K562 (cell line): Measurements from ENCODE around the gene DGCR6L. TPM values are rescaled to one million over a fixed set of nuclear protein-coding genes. Genes with fewer than 3 reads are reported as not detected.

Experiments
- CBFA2T3 ChIP-seq: fragments of 450-650 bp; IDR thresholded peaks from 2 replicates; pipeline ENCODE4 v1.6.1; 2017
- CSDE1 ChIP-seq, 2 experiments: fragments of 450-650 bp; IDR thresholded peaks; 2 replicates each; pipeline ENCODE4 v1.6.1; 2016; ENCODE audit warnings: mild to moderate bottlenecking in 1 of 2
- ERF ChIP-seq: fragments of 450-650 bp; formaldehyde crosslinking; IDR thresholded peaks from 2 replicates; pipeline ENCODE4 v1.4.0; 2020; ENCODE audit warnings: mild to moderate bottlenecking, mixed read lengths
- LARP7 ChIP-seq: fragments of 450-650 bp; IDR thresholded peaks from 2 replicates; pipeline ENCODE4 v1.6.1; 2016
- MTF1 ChIP-seq: fragments of 250-450 bp; sonication (Bioruptor Pico); IDR thresholded peaks from 2 replicates; pipeline ENCODE4 v1.9.0; 2021; ENCODE audit warnings: moderate library complexity, mild to moderate bottlenecking, inconsistent platforms, borderline replicate concordance
- PTTG1 ChIP-seq: fragments of 450-650 bp; IDR thresholded peaks from 2 replicates; pipeline ENCODE4 v1.6.1; 2016; ENCODE audit warnings: low read depth, mild to moderate bottlenecking, missing genetic modification characterization, missing compliant biosample characterization
- PYGO2 ChIP-seq: fragments of 450-650 bp; IDR thresholded peaks from 2 replicates; pipeline ENCODE4 v1.6.1; 2016; ENCODE audit warnings: mild to moderate bottlenecking, missing genetic modification characterization, moderate library complexity, missing compliant biosample characterization
- SRSF1 ChIP-seq: fragments of 200-400 bp; formaldehyde crosslinking; IDR thresholded peaks from 2 replicates; pipeline ENCODE4 v1.6.1; 2017; ENCODE audit warnings: mild to moderate bottlenecking, low read depth, low read length, moderate library complexity
- TAF1 ChIP-seq: IDR thresholded peaks from 2 replicates; pipeline ENCODE4 v1.6.1; 2011; ENCODE audit warnings: mild to moderate bottlenecking, low read length, moderate library complexity; ENCODE audit not compliant: insufficient read depth, control insufficient read depth, severe bottlenecking; ENCODE audit errors: extremely low read depth
- U2AF2 ChIP-seq: fragments of 200-400 bp; formaldehyde crosslinking; optimal IDR thresholded peaks from 2 replicates; pipeline ENCODE3; 2017; ENCODE audit warnings: low read depth, mild to moderate bottlenecking, low read length
- ZEB2 ChIP-seq: fragments of 450-650 bp; IDR thresholded peaks from 2 replicates; pipeline ENCODE4 v1.6.1; 2016
- ZNF253 ChIP-seq: fragments of 250-450 bp; sonication (Bioruptor Pico); conservative IDR thresholded peaks from 2 replicates; pipeline ENCODE4 v1.6.1; 2021; ENCODE audit warnings: mild to moderate bottlenecking
- ZNF507 ChIP-seq: conservative IDR thresholded peaks from 2 replicates; pipeline ENCODE4 v1.6.1; 2017; ENCODE audit warnings: missing genetic modification characterization, missing compliant biosample characterization
- ZNF586 ChIP-seq: fragments of 450-650 bp; formaldehyde crosslinking; conservative IDR thresholded peaks from 2 replicates; pipeline ENCODE4 v1.4.0; 2020; ENCODE audit warnings: mild to moderate bottlenecking, moderate library complexity
- polyA plus RNA-seq, 8 experiments: library from polyadenylated mRNA; depleted of rRNA in 4 of 8; stranded (reverse) in 5 of 8; unstranded in 3 of 8; fragments of >200 nt; fragmentation: Nextera tagmentation in 2 of 8; fragmentation: Illumina TruSeq in 1 of 8; extraction: Ambion mirVana in 2 of 8; extraction: Trizol in 1 of 8; gene quantifications; 2 replicates each; pipeline versions ENCODE4 v1.2.1 to v1.2.3, GENCODE V29; 2011 to 2014; ENCODE audit warnings: inconsistent platforms in 1 of 8, missing spikeins in 1 of 8
- total RNA-seq, 7 experiments: library from RNA; depleted of rRNA in 6 of 7; stranded (reverse); fragments of >200 nt in 6 of 7; fragmentation: Illumina TruSeq in 2 of 7; extraction: Trizol in 2 of 7; gene quantifications; 2 replicates each; pipeline versions ENCODE4 v1.2.1 to v1.2.3, GENCODE V29; 2011 to 2021; ENCODE audit warnings: low replicate concordance in 1 of 7
- TF ChIP-seq, protein P1 (sequence below): fragments of 450-650 bp; IDR thresholded peaks from 2 replicates; pipeline ENCODE4 v1.6.1; 2016; ENCODE audit warnings: mild to moderate bottlenecking, moderate library complexity
- TF ChIP-seq, protein P2 (sequence below): fragments of 250-450 bp; sonication (Bioruptor Pico); IDR thresholded peaks from 2 replicates; pipeline ENCODE4 v1.8.0; 2021; ENCODE audit warnings: mild to moderate bottlenecking, moderate library complexity

Gene DGCR6L
- total and polyA plus RNA-seq, 9 of the 15 experiments (the other 6 are each of a cell fraction or from before 2014, with no cell fraction given), result 3.6 to 151 (median 51.0) TPM

DNA sequence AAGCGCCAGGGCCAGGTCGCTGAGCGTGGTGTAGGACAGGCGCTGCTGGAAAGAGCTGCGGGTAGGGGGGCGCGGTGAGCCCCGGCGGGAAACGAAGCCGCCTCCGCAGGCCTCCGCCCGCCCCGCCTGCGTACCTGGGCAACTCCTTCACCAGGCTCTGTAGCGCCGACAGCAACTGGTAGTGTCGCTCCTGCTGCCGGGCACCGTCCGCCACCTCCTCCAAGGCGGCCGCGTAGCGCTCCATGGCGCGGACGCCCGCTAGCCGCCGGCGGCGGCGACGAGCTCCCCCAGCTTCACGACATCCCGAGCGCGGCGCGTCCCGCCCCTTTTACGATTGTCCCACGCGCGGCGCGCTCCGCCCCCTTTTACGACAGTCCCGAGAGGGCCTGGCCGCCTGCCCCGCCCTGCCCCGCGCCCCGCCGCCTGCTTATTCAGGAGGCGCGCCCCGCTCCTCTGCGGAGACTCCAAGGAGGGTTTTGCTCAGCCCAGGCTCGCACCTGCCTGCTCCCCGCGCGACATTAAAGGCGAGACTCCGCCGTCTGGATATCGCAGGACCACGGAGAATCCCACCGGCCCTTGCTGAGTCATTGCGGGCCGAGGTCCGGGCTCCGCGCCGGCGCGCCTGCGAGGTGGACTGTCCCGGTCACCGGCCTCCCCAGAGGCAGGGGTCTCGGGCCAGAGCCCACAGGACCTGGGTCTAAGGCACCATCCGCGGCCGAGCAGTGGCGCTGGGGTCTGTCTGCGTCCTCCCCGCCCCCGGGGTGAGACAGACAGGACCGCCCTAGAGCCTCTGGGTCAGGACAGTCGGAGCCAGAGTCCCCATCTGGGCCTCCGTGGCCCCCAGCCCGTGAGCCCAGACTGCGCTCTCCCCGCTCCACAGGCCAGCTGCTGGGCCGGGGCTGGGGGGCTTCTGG lies at the start of gene DGCR6L (continued):
- TF ChIP-seq ZEB2 (peak; percentile 71), CBFA2T3 (peak; percentile 42), PTTG1 (tag) (no peak), CSDE1 (IDR thresholded peaks at IDR 0.05) (no peak), PYGO2 (no peak), MTF1 (CRISPR knock-in tag) (no peak), ZNF507 (tag) (no peak), ZNF253 (CRISPR knock-in tag) (no peak), U2AF2 (no peak), TAF1 (peak; percentile 85), ZNF586 (peak; percentile 72; the same call in 1 of the 2 replicates), LARP7 (no peak; the same call in 1 of the 2 replicates), ERF (CRISPR knock-in tag) (peak; percentile 91), SRSF1 (no peak)
- TF ChIP-seq, protein P1, sequence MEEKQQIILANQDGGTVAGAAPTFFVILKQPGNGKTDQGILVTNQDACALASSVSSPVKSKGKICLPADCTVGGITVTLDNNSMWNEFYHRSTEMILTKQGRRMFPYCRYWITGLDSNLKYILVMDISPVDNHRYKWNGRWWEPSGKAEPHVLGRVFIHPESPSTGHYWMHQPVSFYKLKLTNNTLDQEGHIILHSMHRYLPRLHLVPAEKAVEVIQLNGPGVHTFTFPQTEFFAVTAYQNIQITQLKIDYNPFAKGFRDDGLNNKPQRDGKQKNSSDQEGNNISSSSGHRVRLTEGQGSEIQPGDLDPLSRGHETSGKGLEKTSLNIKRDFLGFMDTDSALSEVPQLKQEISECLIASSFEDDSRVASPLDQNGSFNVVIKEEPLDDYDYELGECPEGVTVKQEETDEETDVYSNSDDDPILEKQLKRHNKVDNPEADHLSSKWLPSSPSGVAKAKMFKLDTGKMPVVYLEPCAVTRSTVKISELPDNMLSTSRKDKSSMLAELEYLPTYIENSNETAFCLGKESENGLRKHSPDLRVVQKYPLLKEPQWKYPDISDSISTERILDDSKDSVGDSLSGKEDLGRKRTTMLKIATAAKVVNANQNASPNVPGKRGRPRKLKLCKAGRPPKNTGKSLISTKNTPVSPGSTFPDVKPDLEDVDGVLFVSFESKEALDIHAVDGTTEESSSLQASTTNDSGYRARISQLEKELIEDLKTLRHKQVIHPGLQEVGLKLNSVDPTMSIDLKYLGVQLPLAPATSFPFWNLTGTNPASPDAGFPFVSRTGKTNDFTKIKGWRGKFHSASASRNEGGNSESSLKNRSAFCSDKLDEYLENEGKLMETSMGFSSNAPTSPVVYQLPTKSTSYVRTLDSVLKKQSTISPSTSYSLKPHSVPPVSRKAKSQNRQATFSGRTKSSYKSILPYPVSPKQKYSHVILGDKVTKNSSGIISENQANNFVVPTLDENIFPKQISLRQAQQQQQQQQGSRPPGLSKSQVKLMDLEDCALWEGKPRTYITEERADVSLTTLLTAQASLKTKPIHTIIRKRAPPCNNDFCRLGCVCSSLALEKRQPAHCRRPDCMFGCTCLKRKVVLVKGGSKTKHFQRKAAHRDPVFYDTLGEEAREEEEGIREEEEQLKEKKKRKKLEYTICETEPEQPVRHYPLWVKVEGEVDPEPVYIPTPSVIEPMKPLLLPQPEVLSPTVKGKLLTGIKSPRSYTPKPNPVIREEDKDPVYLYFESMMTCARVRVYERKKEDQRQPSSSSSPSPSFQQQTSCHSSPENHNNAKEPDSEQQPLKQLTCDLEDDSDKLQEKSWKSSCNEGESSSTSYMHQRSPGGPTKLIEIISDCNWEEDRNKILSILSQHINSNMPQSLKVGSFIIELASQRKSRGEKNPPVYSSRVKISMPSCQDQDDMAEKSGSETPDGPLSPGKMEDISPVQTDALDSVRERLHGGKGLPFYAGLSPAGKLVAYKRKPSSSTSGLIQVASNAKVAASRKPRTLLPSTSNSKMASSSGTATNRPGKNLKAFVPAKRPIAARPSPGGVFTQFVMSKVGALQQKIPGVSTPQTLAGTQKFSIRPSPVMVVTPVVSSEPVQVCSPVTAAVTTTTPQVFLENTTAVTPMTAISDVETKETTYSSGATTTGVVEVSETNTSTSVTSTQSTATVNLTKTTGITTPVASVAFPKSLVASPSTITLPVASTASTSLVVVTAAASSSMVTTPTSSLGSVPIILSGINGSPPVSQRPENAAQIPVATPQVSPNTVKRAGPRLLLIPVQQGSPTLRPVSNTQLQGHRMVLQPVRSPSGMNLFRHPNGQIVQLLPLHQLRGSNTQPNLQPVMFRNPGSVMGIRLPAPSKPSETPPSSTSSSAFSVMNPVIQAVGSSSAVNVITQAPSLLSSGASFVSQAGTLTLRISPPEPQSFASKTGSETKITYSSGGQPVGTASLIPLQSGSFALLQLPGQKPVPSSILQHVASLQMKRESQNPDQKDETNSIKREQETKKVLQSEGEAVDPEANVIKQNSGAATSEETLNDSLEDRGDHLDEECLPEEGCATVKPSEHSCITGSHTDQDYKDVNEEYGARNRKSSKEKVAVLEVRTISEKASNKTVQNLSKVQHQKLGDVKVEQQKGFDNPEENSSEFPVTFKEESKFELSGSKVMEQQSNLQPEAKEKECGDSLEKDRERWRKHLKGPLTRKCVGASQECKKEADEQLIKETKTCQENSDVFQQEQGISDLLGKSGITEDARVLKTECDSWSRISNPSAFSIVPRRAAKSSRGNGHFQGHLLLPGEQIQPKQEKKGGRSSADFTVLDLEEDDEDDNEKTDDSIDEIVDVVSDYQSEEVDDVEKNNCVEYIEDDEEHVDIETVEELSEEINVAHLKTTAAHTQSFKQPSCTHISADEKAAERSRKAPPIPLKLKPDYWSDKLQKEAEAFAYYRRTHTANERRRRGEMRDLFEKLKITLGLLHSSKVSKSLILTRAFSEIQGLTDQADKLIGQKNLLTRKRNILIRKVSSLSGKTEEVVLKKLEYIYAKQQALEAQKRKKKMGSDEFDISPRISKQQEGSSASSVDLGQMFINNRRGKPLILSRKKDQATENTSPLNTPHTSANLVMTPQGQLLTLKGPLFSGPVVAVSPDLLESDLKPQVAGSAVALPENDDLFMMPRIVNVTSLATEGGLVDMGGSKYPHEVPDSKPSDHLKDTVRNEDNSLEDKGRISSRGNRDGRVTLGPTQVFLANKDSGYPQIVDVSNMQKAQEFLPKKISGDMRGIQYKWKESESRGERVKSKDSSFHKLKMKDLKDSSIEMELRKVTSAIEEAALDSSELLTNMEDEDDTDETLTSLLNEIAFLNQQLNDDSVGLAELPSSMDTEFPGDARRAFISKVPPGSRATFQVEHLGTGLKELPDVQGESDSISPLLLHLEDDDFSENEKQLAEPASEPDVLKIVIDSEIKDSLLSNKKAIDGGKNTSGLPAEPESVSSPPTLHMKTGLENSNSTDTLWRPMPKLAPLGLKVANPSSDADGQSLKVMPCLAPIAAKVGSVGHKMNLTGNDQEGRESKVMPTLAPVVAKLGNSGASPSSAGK, result no peak
- TF ChIP-seq, protein P2, sequence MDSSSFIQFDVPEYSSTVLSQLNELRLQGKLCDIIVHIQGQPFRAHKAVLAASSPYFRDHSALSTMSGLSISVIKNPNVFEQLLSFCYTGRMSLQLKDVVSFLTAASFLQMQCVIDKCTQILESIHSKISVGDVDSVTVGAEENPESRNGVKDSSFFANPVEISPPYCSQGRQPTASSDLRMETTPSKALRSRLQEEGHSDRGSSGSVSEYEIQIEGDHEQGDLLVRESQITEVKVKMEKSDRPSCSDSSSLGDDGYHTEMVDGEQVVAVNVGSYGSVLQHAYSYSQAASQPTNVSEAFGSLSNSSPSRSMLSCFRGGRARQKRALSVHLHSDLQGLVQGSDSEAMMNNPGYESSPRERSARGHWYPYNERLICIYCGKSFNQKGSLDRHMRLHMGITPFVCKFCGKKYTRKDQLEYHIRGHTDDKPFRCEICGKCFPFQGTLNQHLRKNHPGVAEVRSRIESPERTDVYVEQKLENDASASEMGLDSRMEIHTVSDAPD (CRISPR knock-in tag), result no peak
